H1 (cell line): ENCODE results near the gene MPLKIP. TPM values are rescaled to one million over a fixed set of nuclear protein-coding genes. Genes with fewer than 3 reads are reported as not detected.

Experiments used
- ASH2L ChIP-seq: fragments of 200-600, 300-600 bp; sonication (generic); IDR thresholded peaks from one replicate; pipeline ENCODE4 v1.7.1; 2017; ENCODE audit warnings: low read length
- MAFK ChIP-seq: IDR thresholded peaks from 2 replicates; pipeline ENCODE4 v1.6.1; 2012; ENCODE audit warnings: low read depth, mild to moderate bottlenecking, improper control_type of control experiment, low read length
- RAD21 ChIP-seq, 2 experiments: IDR thresholded peaks in 1 of 2; conservative IDR thresholded peaks in 1 of 2; 2 replicates each; pipeline ENCODE4 v1.6.1; 2011; ENCODE audit warnings: low read depth in 2 of 2, low read length in 2 of 2, improper control_type of control experiment in 1 of 2, inconsistent platforms in 1 of 2, mild to moderate bottlenecking in 1 of 2, moderate library complexity in 1 of 2
- SRF ChIP-seq: IDR thresholded peaks from 2 replicates; pipeline ENCODE4 v1.6.1; 2011; ENCODE audit warnings: mild to moderate bottlenecking, low read depth, low read length, moderate library complexity
- polyA plus RNA-seq, 7 experiments: library from polyadenylated mRNA; depleted of rRNA in 3 of 7; stranded (reverse) in 5 of 7; unstranded in 2 of 7; fragments of >200 nt in 5 of 7; fragments of 200-250 nt in 2 of 7; gene quantifications; 1 replicate in 5 of 7; 2 replicates in 1 of 7; 4 replicates in 1 of 7; pipeline versions ENCODE4 v1.2.1 to v1.2.3, GENCODE V29; 2011 to 2013; ENCODE audit warnings: missing spikeins in 2 of 7, mixed read lengths in 2 of 7
- total RNA-seq: library from RNA; stranded (reverse); fragmentation: NEBNext Ultra II Directional; extraction: Animal tissue kit (Norgen Biotek cat#: 25700); gene quantifications from 2 replicates; pipeline ENCODE4 v1.2.1, GENCODE V29; 2021
- TF ChIP-seq, protein P1 (sequence below): fragments of 300-600 bp; sonication (generic); IDR thresholded peaks from 2 replicates; pipeline ENCODE4 v1.7.1; 2012; ENCODE audit warnings: low read length, moderate library complexity, mild to moderate bottlenecking, inconsistent platforms; ENCODE audit not compliant: insufficient replicate concordance
- TF ChIP-seq, protein P2 (sequence below): IDR thresholded peaks from 2 replicates; pipeline ENCODE4 v1.6.1; 2012; ENCODE audit warnings: inconsistent platforms

Gene MPLKIP
- total and polyA plus RNA-seq, 2 of the 8 experiments (the other 6 are each of a cell fraction or from before 2014, with no cell fraction given) = 57.2 to 73.4 TPM

DNA sequence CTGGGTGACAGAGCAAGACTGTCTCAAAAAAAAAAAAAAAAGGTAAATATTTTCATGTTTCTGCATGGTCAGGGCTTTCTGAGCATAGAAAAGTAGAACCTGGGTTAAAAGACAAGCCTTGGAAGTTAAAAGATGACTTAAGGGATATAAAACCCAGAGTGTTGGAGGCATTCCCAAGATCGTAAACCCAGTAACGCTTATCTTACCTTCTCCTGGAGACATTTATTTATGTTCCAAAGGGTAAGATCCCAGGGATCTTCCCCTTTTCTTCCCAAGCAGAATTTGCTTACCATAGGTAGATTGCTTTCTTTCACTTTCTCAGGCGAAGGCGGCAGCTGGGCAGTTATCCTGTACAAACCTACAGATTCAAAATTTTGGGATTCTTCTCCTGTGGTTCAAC, 22.6 kb upstream of the MPLKIP start (continued):
- TF ChIP-seq, protein P1, sequence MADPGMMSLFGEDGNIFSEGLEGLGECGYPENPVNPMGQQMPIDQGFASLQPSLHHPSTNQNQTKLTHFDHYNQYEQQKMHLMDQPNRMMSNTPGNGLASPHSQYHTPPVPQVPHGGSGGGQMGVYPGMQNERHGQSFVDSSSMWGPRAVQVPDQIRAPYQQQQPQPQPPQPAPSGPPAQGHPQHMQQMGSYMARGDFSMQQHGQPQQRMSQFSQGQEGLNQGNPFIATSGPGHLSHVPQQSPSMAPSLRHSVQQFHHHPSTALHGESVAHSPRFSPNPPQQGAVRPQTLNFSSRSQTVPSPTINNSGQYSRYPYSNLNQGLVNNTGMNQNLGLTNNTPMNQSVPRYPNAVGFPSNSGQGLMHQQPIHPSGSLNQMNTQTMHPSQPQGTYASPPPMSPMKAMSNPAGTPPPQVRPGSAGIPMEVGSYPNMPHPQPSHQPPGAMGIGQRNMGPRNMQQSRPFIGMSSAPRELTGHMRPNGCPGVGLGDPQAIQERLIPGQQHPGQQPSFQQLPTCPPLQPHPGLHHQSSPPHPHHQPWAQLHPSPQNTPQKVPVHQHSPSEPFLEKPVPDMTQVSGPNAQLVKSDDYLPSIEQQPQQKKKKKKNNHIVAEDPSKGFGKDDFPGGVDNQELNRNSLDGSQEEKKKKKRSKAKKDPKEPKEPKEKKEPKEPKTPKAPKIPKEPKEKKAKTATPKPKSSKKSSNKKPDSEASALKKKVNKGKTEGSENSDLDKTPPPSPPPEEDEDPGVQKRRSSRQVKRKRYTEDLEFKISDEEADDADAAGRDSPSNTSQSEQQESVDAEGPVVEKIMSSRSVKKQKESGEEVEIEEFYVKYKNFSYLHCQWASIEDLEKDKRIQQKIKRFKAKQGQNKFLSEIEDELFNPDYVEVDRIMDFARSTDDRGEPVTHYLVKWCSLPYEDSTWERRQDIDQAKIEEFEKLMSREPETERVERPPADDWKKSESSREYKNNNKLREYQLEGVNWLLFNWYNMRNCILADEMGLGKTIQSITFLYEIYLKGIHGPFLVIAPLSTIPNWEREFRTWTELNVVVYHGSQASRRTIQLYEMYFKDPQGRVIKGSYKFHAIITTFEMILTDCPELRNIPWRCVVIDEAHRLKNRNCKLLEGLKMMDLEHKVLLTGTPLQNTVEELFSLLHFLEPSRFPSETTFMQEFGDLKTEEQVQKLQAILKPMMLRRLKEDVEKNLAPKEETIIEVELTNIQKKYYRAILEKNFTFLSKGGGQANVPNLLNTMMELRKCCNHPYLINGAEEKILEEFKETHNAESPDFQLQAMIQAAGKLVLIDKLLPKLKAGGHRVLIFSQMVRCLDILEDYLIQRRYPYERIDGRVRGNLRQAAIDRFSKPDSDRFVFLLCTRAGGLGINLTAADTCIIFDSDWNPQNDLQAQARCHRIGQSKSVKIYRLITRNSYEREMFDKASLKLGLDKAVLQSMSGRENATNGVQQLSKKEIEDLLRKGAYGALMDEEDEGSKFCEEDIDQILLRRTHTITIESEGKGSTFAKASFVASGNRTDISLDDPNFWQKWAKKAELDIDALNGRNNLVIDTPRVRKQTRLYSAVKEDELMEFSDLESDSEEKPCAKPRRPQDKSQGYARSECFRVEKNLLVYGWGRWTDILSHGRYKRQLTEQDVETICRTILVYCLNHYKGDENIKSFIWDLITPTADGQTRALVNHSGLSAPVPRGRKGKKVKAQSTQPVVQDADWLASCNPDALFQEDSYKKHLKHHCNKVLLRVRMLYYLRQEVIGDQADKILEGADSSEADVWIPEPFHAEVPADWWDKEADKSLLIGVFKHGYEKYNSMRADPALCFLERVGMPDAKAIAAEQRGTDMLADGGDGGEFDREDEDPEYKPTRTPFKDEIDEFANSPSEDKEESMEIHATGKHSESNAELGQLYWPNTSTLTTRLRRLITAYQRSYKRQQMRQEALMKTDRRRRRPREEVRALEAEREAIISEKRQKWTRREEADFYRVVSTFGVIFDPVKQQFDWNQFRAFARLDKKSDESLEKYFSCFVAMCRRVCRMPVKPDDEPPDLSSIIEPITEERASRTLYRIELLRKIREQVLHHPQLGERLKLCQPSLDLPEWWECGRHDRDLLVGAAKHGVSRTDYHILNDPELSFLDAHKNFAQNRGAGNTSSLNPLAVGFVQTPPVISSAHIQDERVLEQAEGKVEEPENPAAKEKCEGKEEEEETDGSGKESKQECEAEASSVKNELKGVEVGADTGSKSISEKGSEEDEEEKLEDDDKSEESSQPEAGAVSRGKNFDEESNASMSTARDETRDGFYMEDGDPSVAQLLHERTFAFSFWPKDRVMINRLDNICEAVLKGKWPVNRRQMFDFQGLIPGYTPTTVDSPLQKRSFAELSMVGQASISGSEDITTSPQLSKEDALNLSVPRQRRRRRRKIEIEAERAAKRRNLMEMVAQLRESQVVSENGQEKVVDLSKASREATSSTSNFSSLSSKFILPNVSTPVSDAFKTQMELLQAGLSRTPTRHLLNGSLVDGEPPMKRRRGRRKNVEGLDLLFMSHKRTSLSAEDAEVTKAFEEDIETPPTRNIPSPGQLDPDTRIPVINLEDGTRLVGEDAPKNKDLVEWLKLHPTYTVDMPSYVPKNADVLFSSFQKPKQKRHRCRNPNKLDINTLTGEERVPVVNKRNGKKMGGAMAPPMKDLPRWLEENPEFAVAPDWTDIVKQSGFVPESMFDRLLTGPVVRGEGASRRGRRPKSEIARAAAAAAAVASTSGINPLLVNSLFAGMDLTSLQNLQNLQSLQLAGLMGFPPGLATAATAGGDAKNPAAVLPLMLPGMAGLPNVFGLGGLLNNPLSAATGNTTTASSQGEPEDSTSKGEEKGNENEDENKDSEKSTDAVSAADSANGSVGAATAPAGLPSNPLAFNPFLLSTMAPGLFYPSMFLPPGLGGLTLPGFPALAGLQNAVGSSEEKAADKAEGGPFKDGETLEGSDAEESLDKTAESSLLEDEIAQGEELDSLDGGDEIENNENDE = no peak
- TF ChIP-seq ASH2L = no peak
- TF ChIP-seq, protein P2, sequence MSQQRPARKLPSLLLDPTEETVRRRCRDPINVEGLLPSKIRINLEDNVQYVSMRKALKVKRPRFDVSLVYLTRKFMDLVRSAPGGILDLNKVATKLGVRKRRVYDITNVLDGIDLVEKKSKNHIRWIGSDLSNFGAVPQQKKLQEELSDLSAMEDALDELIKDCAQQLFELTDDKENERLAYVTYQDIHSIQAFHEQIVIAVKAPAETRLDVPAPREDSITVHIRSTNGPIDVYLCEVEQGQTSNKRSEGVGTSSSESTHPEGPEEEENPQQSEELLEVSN = no peak
- TF ChIP-seq MAFK = no peak
- no peak for TF ChIP-seq RAD21 (IDR thresholded peaks at IDR 0.05 in 1 of 2, conservative IDR thresholded peaks at IDR 0.05 in 1 of 2; ENCODE audit: low read depth in 2 of 2, low read length in 2 of 2)
- no peak for TF ChIP-seq SRF
